ENCODE results near the gene ANKRD55.

DNA sequence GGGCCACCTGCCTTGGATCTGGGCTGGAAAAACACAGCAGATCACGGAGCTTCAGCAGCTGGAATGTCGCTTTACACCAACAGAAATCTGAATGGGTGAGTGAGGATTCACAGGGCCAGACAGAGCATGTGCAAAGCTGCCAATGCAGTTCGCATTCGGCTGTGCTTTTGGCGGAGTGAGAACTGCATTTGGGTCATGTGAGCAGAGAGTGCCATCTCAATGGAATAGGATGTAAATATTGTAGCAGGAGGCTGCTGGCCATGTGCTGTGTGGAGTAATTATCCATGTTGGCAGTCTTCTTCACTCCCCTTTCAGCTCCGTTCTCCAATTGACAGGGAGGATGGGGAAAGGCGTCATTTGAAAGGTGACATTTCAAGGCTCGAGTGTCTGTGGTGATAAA lies at the start of gene ANKRD55:
- TF ChIP-seq POLR2AphosphoS5 (IDR thresholded peaks at IDR 0.05; ENCODE audit: borderline replicate concordance, low read depth, low read length) (no peak), EZH2 (IDR thresholded peaks at IDR 0.05) (no peak)

All from SK-N-MC (cell line).